Spinal cord (tissue), 10 donors: ENCODE data around the gene OPN1MW. TPM values are rescaled to one million over a fixed set of nuclear protein-coding genes. Genes with fewer than 3 reads are reported as not detected.
"Not testable (repeated sequence)": the region's sequence is repeated elsewhere in the genome, so short reads cannot be mapped to it uniquely, and the experiment has no call there.

Source experiments
- DNase-seq, 6 donors: peaks; one replicate each; pipeline versions ENCODE4 v3.0.0 to v3.0.0-alpha.2; 2013 to 2015; ENCODE audit warnings: low spot score in 6 of 6, low read depth in 4 of 6
- H3K27ac ChIP-seq: one replicate; pipeline ENCODE4 v1.5.1; 2013; ENCODE audit warnings: low read depth, low read length, control low read depth
- H3K27me3 ChIP-seq: one replicate; pipeline ENCODE4 v1.6.1; 2013; ENCODE audit warnings: low read length; ENCODE audit not compliant: control insufficient read depth, insufficient read depth
- H3K36me3 ChIP-seq: one replicate; pipeline ENCODE4 v1.6.1; 2013; ENCODE audit warnings: low read length; ENCODE audit not compliant: control insufficient read depth, insufficient read depth
- H3K4me1 ChIP-seq: one replicate; pipeline ENCODE4 v1.6.1; 2013; ENCODE audit warnings: low read length; ENCODE audit not compliant: control insufficient read depth, insufficient read depth
- H3K4me3 ChIP-seq: one replicate; pipeline ENCODE4 v1.5.1; 2013; ENCODE audit warnings: low read depth, low read length, control low read depth
- H3K9me3 ChIP-seq: one replicate; pipeline ENCODE4 v1.6.1; 2013; ENCODE audit warnings: low read length; ENCODE audit not compliant: control insufficient read depth, insufficient read depth
- WGBS: methylation state at CpG from one replicate; pipeline ENCODE4 v1.1.5; 2013; ENCODE audit warnings: missing lambda C conversion rate; ENCODE audit not compliant: insufficient coverage; 5-methylcytosine and 5-hydroxymethylcytosine counted together
- polyA plus RNA-seq, 2 donors: library from polyadenylated mRNA; unstranded; fragments of 120-200 nt; gene quantifications; one replicate each; pipeline ENCODE4 v1.2.1, GENCODE V29; 2013; ENCODE audit not compliant: insufficient read length in 2 of 2
- total RNA-seq, 2 donors: library from RNA; depleted of rRNA in 1 of 2; stranded (reverse); fragments of 120-200 nt in 1 of 2; fragments of >200 nt in 1 of 2; gene quantifications; one replicate each; pipeline versions ENCODE4 v1.2.3 to v1.2.4, GENCODE V29; 2013 to 2014
- donor health status: healthy.

Gene OPN1MW
- total and polyA plus RNA-seq, 4 donors = not detected

DNA sequence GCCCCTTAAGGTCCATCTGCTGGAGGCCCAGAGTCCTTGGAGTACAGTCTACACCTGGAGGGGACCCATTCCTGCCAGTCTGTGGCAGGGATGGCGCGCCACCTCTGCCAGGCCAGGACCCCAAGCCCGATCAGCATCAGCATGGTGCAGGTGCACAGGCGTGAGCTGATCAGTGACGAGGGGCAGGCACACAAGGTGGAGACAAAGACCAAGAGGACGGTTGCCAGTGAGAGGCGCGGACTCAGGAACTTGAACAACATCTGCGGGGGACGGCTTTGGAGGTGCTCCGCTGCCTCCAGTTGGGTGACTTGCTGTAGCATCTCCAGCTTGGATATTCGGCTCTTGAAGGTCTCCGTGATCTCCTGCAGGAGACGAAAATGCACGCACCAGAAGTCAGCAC is 14.1 kb downstream of the OPN1MW start:
- not testable (repeated sequence) for H3K27me3 ChIP-seq, H3K4me1 ChIP-seq, H3K27ac ChIP-seq, H3K36me3 ChIP-seq, H3K9me3 ChIP-seq, DNase-seq, H3K4me3 ChIP-seq
- WGBS = no CpG with 5 or more reads among the region's 15 CpGs

DNA sequence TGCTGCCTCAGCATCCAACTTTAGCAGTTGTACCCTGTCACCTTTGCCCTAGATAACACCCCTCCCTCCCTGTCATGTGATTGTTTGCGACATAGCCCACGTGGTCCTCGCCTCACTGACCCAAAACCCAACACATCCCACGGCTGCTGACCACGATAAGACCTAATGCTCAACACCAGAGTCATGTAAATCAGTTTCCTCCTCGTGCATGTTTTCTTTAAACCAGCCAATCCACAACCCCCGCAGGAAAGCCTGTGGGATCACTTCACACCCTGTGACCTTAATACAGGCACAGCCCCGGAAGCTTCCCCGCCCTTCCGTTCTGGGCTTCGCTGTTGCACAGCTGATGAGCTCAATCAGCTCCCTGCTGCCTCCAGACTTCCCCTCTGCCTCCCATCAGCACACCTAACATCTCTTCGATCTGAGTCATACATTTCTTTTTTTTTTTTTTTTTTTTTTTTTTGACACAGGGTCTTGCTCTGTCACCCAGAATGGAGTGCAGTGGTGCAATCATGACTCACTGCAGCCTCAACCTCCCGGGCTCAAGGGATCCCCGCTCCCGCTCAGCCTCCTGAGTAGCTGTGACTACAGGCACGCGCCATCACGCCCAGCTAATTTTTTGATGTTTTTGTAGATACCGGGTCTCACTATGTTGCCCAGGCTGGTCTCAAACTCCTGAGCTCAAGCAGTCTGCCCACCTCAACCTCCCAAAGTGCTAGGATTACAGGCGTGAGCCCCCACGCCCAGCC is 27.4 kb downstream of the OPN1MW start:
- H3K36me3 ChIP-seq, H3K27me3 ChIP-seq, H3K4me1 ChIP-seq, DNase-seq, H3K4me3 ChIP-seq, H3K9me3 ChIP-seq, H3K27ac ChIP-seq: not testable (repeated sequence)
- no CpG with 5 or more reads among the region's 21 CpGs for WGBS

DNA sequence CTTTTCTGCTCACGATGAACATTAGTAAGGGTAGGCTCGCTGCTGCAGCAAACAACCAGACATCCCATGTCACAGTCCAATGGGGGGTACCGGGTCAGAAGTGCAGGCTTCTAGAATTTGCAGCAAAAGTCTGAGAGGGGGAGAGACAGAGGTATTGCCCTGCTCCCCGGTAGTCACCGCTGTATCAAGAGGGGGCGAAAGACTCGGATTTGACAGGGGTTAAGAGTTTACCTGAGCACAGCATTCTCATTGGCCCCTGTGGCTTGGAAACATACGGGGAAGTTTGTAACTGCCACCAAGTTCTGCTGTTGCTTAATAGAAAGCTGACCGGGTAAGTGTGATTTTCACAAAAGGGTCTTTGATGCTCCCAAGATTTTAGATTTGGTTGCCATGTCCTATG is 28.7 kb downstream of the OPN1MW start:
- not testable (repeated sequence) for H3K27me3 ChIP-seq, H3K4me3 ChIP-seq, H3K4me1 ChIP-seq, H3K9me3 ChIP-seq, DNase-seq, H3K27ac ChIP-seq, H3K36me3 ChIP-seq
- WGBS = 80% methylated on average over 4 of the region's 9 CpGs

DNA sequence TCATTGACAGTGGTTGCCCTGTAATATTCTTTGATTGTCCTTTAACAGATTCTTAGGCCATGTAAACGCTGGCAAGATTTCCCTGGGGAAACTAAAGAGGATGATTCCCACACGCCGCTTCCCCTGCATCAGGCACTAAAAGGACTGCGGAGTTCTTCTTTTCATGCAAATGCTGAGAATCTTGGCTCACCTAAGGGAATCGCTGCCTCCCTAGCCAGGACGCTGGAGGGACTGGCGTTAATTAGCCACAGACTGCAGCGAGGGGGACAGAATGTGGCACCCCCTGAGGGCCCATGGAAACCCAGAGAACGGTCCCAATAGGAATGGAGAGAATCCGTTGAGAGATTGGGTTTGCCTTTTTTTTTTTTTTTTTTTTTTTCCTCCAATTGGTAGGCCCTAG is 29.1 kb downstream of the OPN1MW start:
- not testable (repeated sequence) for H3K4me3 ChIP-seq

DNA sequence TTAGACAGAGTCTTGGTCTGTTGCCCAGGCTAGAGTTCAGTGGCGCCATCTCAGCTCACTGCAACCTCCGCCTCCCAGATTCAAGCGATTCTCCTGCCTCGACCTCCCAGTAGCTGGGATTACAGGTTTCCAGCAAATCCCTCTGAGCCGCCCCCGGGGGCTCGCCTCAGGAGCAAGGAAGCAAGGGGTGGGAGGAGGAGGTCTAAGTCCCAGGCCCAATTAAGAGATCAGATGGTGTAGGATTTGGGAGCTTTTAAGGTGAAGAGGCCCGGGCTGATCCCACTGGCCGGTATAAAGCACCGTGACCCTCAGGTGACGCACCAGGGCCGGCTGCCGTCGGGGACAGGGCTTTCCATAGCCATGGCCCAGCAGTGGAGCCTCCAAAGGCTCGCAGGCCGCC is 37.1 kb downstream of the OPN1MW start, which contains the start of gene OPN1MW2:
OPN1MW2 (plus strand) TSS at position 301 of the 400 bp plus-strand sequence; CDS start at position 361, 60 bp downstream.
- no CpG with 5 or more reads among the region's 16 CpGs for WGBS

More for the DNA sequence above, 29.1 kb downstream of the OPN1MW start:
- not testable (repeated sequence) for H3K27ac ChIP-seq, H3K4me1 ChIP-seq, H3K9me3 ChIP-seq, DNase-seq, H3K27me3 ChIP-seq, H3K36me3 ChIP-seq
- no CpG with 5 or more reads among the region's 10 CpGs for WGBS

DNA sequence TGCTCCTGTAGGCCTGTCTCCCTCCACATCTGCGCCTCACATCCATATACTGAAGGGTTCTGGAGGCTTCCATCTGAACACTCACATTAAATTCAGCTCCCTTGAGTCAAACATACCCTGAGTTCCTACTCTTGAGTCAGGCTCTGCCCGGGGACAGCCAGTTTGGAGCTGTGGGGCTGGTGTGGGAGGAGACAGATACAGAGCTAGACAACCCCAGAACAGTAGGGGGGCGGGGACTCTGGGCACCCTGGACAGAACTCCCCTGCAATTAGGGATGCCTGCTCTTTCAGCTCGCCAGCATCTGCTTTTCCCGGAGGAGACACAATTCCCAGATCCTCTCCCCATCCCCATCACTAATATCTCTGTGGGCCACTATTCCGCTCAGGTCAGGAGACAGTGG is 42.9 kb downstream of the OPN1MW start:
- H3K27ac ChIP-seq, DNase-seq, H3K4me3 ChIP-seq, H3K36me3 ChIP-seq, H3K9me3 ChIP-seq, H3K27me3 ChIP-seq, H3K4me1 ChIP-seq: not testable (repeated sequence)
- WGBS = no CpG with 5 or more reads among the region's 6 CpGs

More for the DNA sequence above, 37.1 kb downstream of the OPN1MW start, which contains the start of gene OPN1MW2:
- H3K27ac ChIP-seq, H3K9me3 ChIP-seq, DNase-seq, H3K4me3 ChIP-seq, H3K27me3 ChIP-seq, H3K36me3 ChIP-seq, H3K4me1 ChIP-seq: not testable (repeated sequence)

DNA sequence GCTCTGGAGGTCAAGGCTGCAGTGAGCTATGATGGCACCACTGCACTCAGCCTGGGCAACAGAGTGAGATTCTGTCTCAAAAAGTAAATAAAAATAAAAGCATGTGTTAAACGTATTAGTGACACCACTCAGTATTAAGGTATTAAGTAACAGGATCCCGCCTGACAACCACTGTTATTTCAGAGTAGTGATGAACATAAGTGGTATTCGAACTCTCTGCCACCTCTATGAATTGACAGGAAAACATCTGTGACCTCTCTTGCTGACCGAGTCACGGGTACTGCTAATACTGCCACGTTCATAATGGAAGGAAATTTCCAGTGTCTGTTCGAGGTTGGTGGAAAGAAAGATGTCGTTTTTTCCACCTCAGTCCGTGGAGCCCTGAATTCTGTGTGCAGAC is 44.3 kb downstream of the OPN1MW start:
- not testable (repeated sequence) for H3K27ac ChIP-seq, H3K4me1 ChIP-seq, DNase-seq, H3K36me3 ChIP-seq, H3K4me3 ChIP-seq, H3K9me3 ChIP-seq, H3K27me3 ChIP-seq
- no CpG with 5 or more reads among the region's 9 CpGs for WGBS

DNA sequence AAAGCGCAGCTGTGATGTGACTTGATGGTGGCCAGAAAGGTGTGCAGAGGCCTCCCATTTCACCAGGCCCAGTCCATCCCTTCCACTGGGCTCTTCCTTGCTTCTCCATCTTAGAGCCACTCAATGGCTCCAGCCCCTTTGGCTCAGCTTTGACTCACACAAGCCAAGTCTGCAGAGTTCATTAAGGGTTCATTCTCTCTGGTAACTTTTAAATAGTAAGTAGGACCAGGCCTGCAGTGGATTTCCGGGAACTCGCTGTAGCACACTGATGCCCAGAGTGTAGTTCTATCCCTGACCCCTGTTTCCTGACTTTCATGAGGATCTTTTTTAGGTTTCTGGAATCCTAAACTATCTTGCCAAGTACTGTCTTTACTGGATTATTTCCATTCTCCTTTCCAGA is 49.0 kb downstream of the OPN1MW start:
- not testable (repeated sequence) for H3K4me3 ChIP-seq, H3K27me3 ChIP-seq, H3K36me3 ChIP-seq, H3K9me3 ChIP-seq, H3K27ac ChIP-seq, DNase-seq, H3K4me1 ChIP-seq
- no CpG with 5 or more reads among the region's 3 CpGs for WGBS

DNA sequence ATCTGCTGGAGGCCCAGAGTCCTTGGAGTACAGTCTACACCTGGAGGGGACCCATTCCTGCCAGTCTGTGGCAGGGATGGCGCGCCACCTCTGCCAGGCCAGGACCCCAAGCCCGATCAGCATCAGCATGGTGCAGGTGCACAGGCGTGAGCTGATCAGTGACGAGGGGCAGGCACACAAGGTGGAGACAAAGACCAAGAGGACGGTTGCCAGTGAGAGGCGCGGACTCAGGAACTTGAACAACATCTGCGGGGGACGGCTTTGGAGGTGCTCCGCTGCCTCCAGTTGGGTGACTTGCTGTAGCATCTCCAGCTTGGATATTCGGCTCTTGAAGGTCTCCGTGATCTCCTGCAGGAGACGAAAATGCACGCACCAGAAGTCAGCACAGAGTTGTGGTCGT is 51.2 kb downstream of the OPN1MW start:
- not testable (repeated sequence) for H3K4me3 ChIP-seq, H3K36me3 ChIP-seq, H3K27ac ChIP-seq, DNase-seq, H3K9me3 ChIP-seq, H3K4me1 ChIP-seq, H3K27me3 ChIP-seq
- WGBS = no CpG with 5 or more reads among the region's 16 CpGs

DNA sequence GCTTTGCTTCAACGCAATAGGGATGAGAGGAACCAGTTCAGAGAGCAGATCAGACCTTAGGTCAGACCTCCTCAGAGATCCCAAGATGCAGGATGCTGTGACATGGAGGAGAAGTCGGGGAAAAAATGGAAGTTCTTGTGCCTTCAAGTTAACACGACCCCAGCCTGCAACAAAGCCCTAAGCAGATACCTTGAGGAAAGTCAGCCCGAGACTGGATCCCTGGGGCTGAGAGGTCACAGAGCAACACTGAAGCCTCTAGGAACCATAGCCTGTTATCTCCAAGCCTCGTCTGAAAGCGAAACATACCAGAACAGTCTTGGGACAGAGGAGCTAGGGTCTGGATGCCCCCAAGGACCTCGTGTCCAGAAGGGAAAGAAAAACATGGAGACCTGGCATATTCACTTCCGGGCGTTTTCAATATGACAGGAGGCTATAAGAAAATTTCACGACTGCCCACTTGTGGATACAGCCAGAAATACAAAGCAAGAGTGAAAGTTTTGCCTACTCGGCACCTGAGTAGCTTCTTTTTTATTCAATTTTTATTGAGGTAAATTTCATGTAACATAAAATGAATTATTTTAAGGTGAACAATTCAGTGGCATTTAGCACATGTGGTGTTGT is 56.7 kb downstream of the OPN1MW start:
- not testable (repeated sequence) for H3K4me3 ChIP-seq, H3K27ac ChIP-seq, H3K27me3 ChIP-seq, DNase-seq, H3K9me3 ChIP-seq, H3K36me3 ChIP-seq, H3K4me1 ChIP-seq
- no CpG with 5 or more reads among the region's 11 CpGs for WGBS
